ENCODE data around the gene IRGC.
"Not testable (repeated sequence)": the region's sequence is repeated elsewhere in the genome, so short reads cannot be mapped to it uniquely, and the experiment has no call there.

The IRGC gene

DNA sequence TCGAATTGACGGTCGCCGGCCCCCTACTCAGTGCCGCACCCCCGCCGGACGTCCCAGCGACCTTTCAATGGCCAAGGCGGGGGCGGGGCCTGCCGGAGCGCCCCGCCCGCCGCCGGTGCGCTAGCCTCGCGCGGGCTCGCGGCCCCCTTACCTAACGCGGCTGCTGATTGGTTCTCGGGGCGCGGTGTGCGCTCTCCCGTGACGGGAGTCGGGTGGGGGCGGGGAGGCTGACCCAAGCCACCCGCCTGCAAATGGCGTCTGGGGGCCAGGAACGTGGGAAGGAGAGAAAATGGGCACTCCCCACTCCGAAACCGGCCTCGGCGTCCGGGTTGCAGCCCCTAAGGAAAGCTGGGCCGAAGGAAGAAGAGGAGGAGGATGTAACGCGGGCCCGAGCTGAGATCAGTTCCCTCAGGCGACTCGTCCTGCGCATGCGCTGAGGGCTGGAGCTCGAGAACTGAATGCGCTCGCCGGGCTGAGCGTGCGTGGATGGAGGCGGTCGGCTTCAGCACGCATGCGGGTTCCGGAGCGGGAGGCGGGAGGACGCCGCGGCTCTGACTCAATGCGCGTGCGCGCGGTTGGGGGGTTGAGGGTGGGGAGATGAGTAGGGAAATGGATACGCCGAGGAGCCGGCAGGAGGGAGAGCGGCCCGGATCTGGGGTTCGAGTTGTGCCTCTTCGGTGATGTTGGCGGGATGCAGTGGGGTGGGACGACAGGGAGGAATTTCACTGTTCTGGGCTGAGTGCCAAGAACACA lies 38.8 kb downstream of the IRGC start, which contains the start of gene SMG9:
SMG9 (minus strand) TSS at position 460 of the 753 bp plus-strand sequence. CDS start 4,221 bp downstream, outside the sequence.
- DNase-seq (ENCODE audit: low spot score) = peak; percentile 99

DNA sequence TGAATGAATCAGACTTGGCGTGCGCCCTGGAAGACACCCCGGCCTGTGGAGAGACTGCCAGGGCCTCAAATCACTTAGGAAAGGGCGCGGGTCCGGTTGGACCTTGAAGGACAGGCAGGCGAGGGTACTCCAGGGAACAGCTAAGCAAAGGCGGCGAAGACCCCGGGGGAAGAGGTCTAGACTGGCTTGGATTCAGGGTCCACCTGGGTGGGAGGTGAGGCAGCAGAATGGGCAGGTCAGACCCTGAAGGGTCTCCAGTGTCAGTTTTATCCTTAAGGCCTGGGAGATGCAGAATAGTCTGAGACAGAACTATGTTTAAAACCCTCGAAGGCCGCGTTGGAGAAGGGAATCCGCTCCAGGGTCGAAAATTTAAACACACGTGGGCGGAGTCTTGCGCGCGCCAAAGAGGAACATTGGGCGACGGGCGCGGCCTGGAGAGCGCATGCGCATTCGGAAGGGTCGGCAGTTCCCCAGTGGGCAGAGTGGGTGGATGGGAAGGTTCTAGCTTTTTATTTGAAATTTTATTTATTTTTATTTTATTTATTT lies 39.5 kb downstream of the IRGC start:
- peak; percentile 80 for DNase-seq (ENCODE audit: low spot score)

DNA sequence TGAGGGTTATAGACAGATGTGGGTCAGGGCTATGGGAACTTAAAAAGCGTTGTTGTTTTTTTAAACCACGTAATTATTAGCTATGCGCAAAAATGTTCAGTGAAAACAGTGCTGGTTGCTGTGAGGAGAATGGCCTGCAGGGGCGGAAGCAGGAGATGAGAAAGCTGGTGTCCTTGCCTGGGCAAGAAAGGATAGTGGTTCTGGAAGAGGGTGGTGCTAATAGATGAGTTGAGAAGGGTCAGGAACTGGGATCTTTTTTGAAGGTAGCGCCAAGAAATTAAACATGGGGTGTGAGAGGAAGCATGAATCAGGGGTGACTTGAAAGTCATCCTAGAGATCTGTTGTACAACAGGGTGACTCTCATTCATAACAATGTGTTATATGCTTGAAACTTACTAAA lies 43.6 kb downstream of the IRGC start:
- DNase-seq (ENCODE audit: low spot score) = peak; percentile 66

DNA sequence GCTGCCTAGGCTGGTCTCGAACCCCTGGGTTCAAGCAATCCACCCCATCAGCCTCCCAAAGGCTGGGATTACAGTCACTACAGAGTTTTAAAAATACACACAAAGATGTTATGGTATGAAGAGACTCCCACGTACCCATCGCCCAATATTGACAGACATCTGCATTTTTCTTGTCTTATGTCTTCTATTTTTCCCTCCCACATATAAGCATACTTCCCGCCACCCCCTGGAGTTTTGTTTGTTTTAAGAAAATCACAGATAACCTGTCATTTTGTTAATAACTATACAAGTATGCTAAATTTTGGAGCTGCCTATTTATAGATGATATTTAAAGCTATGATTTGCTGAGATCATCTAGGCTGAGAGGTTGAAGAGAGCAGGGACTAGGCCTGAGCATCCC lies 45.1 kb downstream of the IRGC start:
- no peak for DNase-seq (ENCODE audit: low spot score)

DNA sequence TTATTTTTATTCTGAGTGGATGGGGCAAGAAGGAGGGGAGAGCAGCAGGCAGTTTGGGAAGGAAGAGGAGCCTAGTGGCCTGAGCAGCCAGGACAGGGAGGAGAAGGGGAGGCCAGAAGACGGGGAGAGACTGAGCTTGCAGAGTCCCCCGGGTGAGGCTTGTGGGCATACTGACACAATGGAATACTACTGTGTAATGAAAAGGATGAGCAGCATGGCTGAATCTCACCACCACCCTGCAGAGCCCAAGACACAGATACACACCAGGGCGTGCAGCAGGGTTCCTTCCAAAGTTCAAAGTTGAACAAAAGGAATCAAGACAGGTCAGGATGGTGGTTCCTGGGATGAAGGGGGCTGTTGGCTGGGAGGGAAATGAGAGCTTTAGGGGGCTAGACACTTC lies 46.9 kb downstream of the IRGC start:
- no peak for DNase-seq (ENCODE audit: low spot score)

DNA sequence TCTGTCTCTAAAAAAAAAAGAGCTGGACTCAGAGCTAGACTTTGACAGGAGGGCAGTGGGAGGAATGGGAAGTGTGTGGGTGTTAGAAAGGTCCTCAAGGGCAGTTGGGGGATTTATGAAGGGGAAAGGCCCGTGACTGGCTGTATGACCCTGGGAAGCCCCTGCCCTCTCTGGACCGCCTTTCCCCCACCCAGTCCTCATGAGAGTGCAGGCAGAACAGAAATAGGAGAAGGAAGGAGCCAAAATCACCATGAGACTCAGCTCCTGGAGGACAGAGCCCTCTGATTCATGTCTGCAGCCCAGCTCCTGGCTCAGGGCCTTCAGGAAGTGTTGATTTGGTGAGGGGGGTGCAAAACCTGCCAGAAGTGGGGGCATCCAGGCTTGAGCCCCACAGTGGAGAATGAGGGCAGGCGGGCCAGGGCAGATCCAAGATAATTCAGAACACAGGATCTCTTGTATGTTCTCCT lies 47.6 kb downstream of the IRGC start:
- peak; percentile 45 for DNase-seq (ENCODE audit: low spot score)

DNA sequence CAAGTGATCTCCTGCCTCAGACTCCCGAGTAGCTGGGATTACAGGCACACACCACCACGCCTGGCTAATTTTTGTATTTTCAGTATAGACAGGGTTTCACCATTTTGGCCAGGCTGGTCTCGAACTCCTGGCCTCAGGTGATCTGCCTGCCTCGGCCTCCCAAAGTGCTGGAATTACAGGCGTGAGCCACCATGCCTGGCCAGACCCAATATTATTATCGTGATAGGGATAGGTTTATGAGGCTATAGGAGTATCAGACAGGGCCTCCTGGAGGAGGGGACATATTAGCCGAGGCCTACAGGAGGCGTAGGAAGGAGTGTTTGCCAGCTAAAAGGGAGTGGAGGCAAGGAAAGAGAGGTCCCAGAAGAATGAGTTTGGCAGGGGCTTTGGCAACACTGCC lies 48.8 kb downstream of the IRGC start:
- not testable (repeated sequence) for DNase-seq (ENCODE audit: low spot score)

DNA sequence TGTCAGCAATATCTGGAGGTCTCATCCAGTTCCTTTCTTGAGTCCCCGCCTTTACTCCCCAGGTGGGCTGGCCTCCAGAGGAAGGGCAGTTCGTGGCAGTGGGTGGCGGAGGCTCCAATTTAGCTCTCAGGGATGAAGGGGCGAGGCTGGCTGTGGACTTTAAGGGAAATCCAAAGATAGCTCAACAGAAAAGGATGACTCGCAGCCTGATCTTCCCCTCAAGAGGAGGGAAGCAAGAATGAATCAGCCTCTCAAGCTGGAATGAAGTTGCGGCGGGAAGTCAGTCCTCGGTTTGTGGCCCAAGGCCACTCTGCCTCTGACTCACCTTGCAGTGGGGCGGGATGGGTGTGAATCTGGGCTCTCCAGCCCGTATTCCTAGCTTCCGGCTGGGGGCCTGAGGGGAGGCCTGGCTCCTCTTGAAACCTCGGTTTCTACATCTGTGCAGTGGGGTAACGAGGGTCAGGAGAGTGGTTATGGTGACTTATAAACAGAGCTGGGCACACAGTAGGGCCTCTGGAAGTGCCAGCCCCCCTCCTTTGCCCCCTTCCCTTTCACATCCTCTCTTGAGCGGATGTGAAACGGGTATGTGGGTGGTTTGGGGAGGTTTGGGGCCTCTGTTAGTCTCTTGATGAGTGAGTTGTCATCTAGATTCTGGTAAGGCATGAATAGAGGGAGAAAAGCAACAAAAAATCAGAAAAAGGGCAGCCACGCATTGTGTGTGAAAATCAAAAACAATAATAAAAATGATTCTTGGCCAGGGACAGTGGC lies 49.4 kb downstream of the IRGC start:
- peak; percentile 92 for DNase-seq (ENCODE audit: low spot score)

DNA sequence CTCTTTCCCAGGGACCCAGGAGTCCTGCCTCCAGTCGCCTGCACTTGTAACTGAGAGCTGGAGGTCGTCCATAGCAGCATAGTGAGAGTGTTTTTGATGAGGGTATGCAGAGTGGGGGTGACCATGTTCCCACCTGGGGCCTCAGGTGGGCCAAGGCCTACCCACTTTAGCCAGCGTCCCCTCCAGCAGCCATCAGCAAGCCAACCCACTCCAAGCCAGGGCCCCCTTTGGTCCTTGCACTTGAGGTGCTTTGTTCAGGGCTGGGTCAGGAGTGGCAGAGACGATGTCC lies 50.8 kb downstream of the IRGC start:
- no peak for DNase-seq (ENCODE audit: low spot score)

DNA sequence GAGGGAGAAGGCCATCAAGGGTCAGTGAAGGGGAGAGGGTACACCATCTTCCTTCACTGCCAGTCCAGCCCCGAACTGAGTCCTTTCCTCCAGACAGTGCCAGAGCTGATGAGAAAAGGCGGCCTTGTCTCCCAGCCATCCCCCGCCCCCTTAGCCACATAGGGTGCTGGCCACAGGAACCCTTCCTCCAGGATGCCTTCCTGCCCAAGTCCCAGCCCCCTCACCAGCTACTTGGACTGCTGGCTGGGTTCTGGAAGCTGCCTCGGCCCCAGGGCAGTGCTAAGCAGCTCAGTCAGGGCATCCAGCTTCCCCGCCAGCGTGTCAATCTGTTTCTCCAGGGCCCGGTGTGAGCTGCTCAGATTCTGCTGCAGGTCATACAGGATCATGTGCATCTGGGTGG lies 51.4 kb downstream of the IRGC start:
- no peak for DNase-seq (ENCODE audit: low spot score)

DNA sequence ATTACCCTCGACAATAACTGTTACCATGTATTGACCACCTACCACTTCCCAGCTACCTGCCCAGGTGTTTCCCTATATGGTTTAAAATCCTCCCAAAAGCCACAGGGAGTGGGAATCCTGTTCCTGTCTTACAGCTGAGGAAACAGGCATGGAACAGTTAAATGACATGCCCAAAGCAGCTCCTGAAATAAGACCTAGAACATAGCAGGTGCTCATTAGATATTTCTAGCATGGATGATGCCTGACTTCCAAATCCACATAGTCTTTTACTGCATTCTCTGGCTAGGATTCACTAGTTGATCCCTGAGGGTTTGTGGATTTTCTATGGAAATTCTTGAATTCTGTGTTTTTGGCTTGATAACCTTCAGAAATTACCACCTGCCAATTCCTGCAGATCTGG lies 51.9 kb downstream of the IRGC start:
- no peak for DNase-seq (ENCODE audit: low spot score)

DNA sequence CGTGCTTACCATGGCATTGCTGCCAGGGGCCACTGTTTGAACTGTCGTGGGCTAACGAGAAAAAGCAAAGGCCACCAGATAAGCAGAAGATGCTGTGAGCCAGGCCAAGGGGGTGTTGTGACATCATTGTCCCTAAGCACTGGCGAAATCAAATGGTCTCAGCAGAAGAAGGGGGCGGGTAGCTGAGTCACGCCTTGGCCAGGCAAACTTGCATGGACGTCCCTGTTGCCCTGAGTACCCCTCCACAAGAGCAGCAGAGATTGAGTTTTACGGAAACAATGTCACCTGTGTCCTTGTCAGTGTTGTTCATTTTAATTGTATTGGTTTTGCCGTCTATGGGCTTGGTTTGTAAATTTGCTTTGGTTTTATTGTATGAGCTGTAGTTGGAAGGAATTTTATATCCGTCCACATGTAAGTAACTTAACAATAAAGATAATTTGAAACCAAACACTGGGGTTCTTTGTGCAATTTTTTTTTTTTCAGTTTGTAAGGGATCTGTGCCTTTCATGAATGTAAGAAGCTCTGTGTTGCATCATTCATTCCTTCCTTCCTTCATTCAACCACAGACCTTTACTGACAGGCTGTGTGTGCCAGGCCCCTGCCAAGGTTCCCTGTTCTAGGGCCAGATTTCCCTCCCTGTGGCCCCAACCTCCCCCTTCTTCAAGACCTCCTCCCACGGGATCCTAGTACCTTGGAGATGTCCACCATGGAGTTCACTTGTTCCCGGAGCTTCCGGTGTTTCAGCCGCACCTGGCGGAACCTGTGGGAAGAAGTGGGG lies 52.6 kb downstream of the IRGC start:
- no peak for DNase-seq (ENCODE audit: low spot score)

DNA sequence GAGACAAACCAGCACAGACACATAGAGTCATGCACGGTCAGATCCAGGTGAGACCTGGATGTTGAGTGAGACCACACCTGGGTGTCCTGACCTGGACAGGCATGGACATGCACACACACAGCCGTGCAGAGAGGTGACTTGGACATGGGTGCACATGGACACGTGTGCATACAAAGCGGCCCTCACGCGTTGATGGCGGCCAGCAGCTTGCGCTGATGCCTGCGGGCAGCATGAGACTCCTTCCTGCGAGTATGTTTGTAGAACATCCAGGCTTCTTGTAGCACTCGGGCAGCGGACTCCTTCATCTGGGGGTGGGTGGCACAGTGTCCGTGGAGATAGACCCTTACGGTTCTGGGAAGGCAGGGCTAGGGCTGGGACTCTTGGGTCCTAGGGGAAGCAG lies 53.4 kb downstream of the IRGC start:
- no peak for DNase-seq (ENCODE audit: low spot score)
